Endothelial cell of umbilical vein (primary cell): ENCODE measurements around the gene CLIC4. TPM values are rescaled to one million over a fixed set of nuclear protein-coding genes. Genes with fewer than 3 reads are reported as not detected.
A peak's percentile ranks its signal among the peaks of the same experiment; 100 is the strongest.
"Not testable (repeated sequence)": the region's sequence is repeated elsewhere in the genome, so short reads cannot be mapped to it uniquely, and the experiment has no call there.

Experiments
- BruUV-seq: library from RNA; stranded (reverse); fragments of 400-500 nt; replicated peaks from 2 replicates; lab custom pipeline; 2021; lab: Mats Ljungman, UMichigan
- CTCF ChIA-PET: fragments of 300-600, 350-600 bp; sonication (Branson Sonifier 250); formaldehyde crosslinking; loops from one replicate; lab custom pipeline; 2021; ENCODE audit warnings: antibody characterized with exemption, inconsistent platforms; lab: Charles Lee
- POLR2A ChIA-PET: fragments of 300-600, 350-600 bp; sonication (Branson Sonifier 250); formaldehyde crosslinking; loops from one replicate; lab custom pipeline; 2021; ENCODE audit warnings: antibody characterized with exemption, inconsistent platforms; lab: Charles Lee
- DNase-seq: peaks from one replicate; pipeline ENCODE4 v3.0.0-alpha.2; 2011; ENCODE audit warnings: low read depth, low spot score
- FAIRE-seq: peaks from 2 replicates; lab custom pipeline; 2011; peaks lifted over from hg19 to GRCh38; lab: Jason Lieb, UNC
- H2AFZ ChIP-seq: 2 replicates; pipeline ENCODE4 v1.6.0; 2012; ENCODE audit warnings: low read depth, low read length, control low read depth, inconsistent platforms
- H3K27ac ChIP-seq: 2 replicates; pipeline ENCODE4 v1.5.1; 2011; ENCODE audit warnings: low read depth, mild to moderate bottlenecking, control low read depth, low read length, moderate library complexity; ENCODE audit not compliant: insufficient read depth
- H3K27me3 ChIP-seq, 2 experiments: 2 replicates each; pipeline versions ENCODE4 v1.6.0 to v1.6.1; 2011; ENCODE audit warnings: low read length in 2 of 2, mixed read lengths in 1 of 2; ENCODE audit not compliant: control insufficient read depth in 2 of 2, insufficient read depth in 2 of 2
- H3K36me3 ChIP-seq, 2 experiments: 2 replicates in 1 of 2; 3 replicates in 1 of 2; pipeline ENCODE4 v1.5.1; 2011; ENCODE audit warnings: low read length in 2 of 2, mild to moderate bottlenecking in 1 of 2, moderate library complexity in 1 of 2; ENCODE audit not compliant: control insufficient read depth in 2 of 2, insufficient read depth in 2 of 2; ENCODE audit errors: extremely low read depth in 1 of 2
- H3K4me1 ChIP-seq: 3 replicates; pipeline ENCODE4 v1.5.1; 2011; ENCODE audit warnings: mild to moderate bottlenecking, low read length; ENCODE audit not compliant: control insufficient read depth, insufficient read depth; ENCODE audit errors: extremely low read depth
- H3K4me2 ChIP-seq: 2 replicates; pipeline ENCODE4 v1.6.1; 2011; ENCODE audit warnings: low read length, control low read depth, mixed read lengths; ENCODE audit not compliant: insufficient read depth
- H3K4me3 ChIP-seq, 3 experiments: fragments of 200-600 bp in 1 of 3; sonication (generic), shearing (Covaris generic) in 1 of 3; replicated peaks in 1 of 3; 2 replicates each; pipeline ENCODE4 v1.5.1; 2011 to 2016; ENCODE audit warnings: control low read depth in 3 of 3, low read length in 3 of 3, mild to moderate bottlenecking in 2 of 3, inconsistent platforms in 1 of 3, low read depth in 1 of 3, moderate library complexity in 1 of 3; ENCODE audit not compliant: insufficient read depth in 1 of 3
- H3K79me2 ChIP-seq: 2 replicates; pipeline ENCODE4 v1.6.0; 2012; ENCODE audit warnings: low read length, inconsistent platforms; ENCODE audit not compliant: control insufficient read depth, insufficient read depth
- H3K9ac ChIP-seq: replicated peaks from 2 replicates; pipeline ENCODE3; 2011; ENCODE audit warnings: low read length, control low read depth; ENCODE audit not compliant: insufficient read depth; ENCODE audit errors: extremely low read depth
- H3K9me1 ChIP-seq: replicated peaks from 3 replicates; pipeline ENCODE4 v1.6.0; 2011; ENCODE audit warnings: mild to moderate bottlenecking, low read length; ENCODE audit not compliant: control insufficient read depth, insufficient read depth; ENCODE audit errors: extremely low read depth
- H3K9me3 ChIP-seq: replicated peaks from 2 replicates; pipeline ENCODE4 v1.5.1; 2012; ENCODE audit warnings: low read length, inconsistent platforms; ENCODE audit not compliant: control insufficient read depth, insufficient read depth
- H4K20me1 ChIP-seq: replicated peaks from 2 replicates; pipeline ENCODE3; 2011; ENCODE audit warnings: mild to moderate bottlenecking, low read length; ENCODE audit not compliant: control insufficient read depth, insufficient read depth; ENCODE audit errors: extremely low read depth
- FOS ChIP-seq: IDR thresholded peaks from 2 replicates; pipeline ENCODE4 v1.6.1; 2011; ENCODE audit warnings: mild to moderate bottlenecking, low read length, moderate library complexity, borderline replicate concordance; ENCODE audit not compliant: insufficient read depth
- GATA2 ChIP-seq: IDR thresholded peaks from 2 replicates; pipeline ENCODE4 v1.7.0; 2011; ENCODE audit warnings: low read depth, mild to moderate bottlenecking, moderate library complexity, mixed read lengths, low read length; ENCODE audit not compliant: insufficient read length, insufficient read depth
- JUN ChIP-seq: IDR thresholded peaks from 2 replicates; pipeline ENCODE4 v1.6.1; 2011; ENCODE audit warnings: borderline replicate concordance, low read depth; ENCODE audit not compliant: insufficient read length, insufficient read depth
- MYC ChIP-seq: IDR thresholded peaks from one replicate; pipeline ENCODE4 v1.6.1; 2011; ENCODE audit warnings: mild to moderate bottlenecking, low read depth, low read length
- POLR2AphosphoS5 ChIP-seq: IDR thresholded peaks from 2 replicates; pipeline ENCODE4 v1.6.1; 2012; ENCODE audit warnings: low read depth, mild to moderate bottlenecking, control low read depth, low read length, moderate library complexity; ENCODE audit not compliant: insufficient read depth
- dilution Hi-C: fragments of 300-500 bp; cut with MboI; formaldehyde crosslinking; loops from one replicate; pipeline ENCODE4 v1.15.0; 2019; ENCODE audit warnings: low sequenced_read_pairs; ENCODE audit not compliant: extremely low pct_ligation_motif_present
- intact Hi-C: fragments of 100-400 bp; cut with micrococcal nuclease; formaldehyde crosslinking; loops from one replicate; pipeline ENCODE4 v1.10.0; 2022
- polyA plus RNA-seq, 4 experiments: library from polyadenylated mRNA; depleted of rRNA in 3 of 4; stranded (reverse) in 3 of 4; unstranded in 1 of 4; fragments of >200 nt; gene quantifications; 2 replicates each; pipeline versions ENCODE4 v1.2.1 to v1.2.3, GENCODE V29; 2011 to 2012; ENCODE audit warnings: missing spikeins in 1 of 4
- total RNA-seq: library from RNA; stranded (reverse); gene quantifications from 2 replicates; pipeline ENCODE4 v1.2.3, GENCODE V29; 2021
- TF ChIP-seq, protein P1 (sequence below), 2 donors: IDR thresholded peaks; 1 replicate in 1 of 2; 2 replicates in 1 of 2; pipeline ENCODE4 v1.5.1; 2011; ENCODE audit warnings: low read length in 2 of 2, mild to moderate bottlenecking in 2 of 2, moderate library complexity in 2 of 2, control low read depth in 1 of 2, inconsistent platforms in 1 of 2, low read depth in 1 of 2; ENCODE audit not compliant: insufficient read depth in 1 of 2; ENCODE audit errors: extremely low read depth in 1 of 2

Gene CLIC4
- total and polyA plus RNA-seq, 2 donors (not counting 3 experiments of a cell fraction or from before 2014, with no cell fraction given): 97.5 to 330 TPM

DNA sequence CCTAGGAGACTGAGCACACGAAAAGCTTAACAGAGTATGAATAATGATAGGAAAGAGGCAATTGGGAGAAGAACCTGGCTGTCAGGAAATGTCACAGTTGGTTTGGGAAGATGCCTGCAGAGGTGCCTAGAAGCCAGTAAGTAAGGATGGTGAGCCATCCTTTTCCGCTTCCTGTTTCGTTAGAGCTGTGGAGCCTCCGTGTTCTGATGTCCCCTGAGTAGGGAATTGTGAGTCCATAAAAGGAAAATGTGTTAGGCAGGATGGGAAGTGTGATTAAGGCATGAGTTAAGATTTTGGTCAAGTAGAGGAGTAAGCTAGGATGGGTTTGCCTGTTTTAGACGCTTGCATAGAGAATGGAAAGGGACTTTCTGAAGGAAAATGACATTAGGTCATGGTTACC is 9.0 kb downstream of the CLIC4 start:
- no peak overlapping the region for H3K4me3 ChIP-seq
- intact Hi-C loops: loop anchor here (1.0 to 2.0 kb wide), 2 partner anchors 16 to 77 kb away; no protein-coding TSS in a partner anchor
- dilution Hi-C loops: no loop called here
- H4K20me1 ChIP-seq: peaks cover 11% of the 10 kb centered on the region
- H2AFZ ChIP-seq: no peak overlapping the region
- H3K9me1 ChIP-seq: no peaks in the 10 kb centered on the region
- ChIA-PET CTCF (interaction anchor here (1.0 to 4.4 kb wide), 10 partner anchors 9 to 81 kb away, joined by 3 to 29 read pairs (median 6); partner anchors contain the start of gene CLIC4), POLR2A (interaction anchor here (0.7 to 1.8 kb wide), 7 partner anchors 8 to 71 kb away, joined by 3 to 17 read pairs (median 4); partner anchors contain the start of gene CLIC4)
- BruUV-seq: no TSS peak
- H3K27ac ChIP-seq: peak overlapping the region; percentile 49
- peak; percentile 90 for FAIRE-seq
- no peaks in the 10 kb centered on the region for H3K27me3 ChIP-seq
- TF ChIP-seq MYC (no peak), POLR2AphosphoS5 (peak; percentile 74), FOS (peak; percentile 81), JUN (peak; percentile 46), GATA2 (peak; percentile 46)
- TF ChIP-seq, protein P1, sequence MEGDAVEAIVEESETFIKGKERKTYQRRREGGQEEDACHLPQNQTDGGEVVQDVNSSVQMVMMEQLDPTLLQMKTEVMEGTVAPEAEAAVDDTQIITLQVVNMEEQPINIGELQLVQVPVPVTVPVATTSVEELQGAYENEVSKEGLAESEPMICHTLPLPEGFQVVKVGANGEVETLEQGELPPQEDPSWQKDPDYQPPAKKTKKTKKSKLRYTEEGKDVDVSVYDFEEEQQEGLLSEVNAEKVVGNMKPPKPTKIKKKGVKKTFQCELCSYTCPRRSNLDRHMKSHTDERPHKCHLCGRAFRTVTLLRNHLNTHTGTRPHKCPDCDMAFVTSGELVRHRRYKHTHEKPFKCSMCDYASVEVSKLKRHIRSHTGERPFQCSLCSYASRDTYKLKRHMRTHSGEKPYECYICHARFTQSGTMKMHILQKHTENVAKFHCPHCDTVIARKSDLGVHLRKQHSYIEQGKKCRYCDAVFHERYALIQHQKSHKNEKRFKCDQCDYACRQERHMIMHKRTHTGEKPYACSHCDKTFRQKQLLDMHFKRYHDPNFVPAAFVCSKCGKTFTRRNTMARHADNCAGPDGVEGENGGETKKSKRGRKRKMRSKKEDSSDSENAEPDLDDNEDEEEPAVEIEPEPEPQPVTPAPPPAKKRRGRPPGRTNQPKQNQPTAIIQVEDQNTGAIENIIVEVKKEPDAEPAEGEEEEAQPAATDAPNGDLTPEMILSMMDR (IDR thresholded peaks at IDR 0.05; ENCODE audit: extremely low read depth in 1 of 2, insufficient read depth in 1 of 2, low read depth in 1 of 2, low read length in 2 of 2): no peak
- peaks cover 93% of the 10 kb centered on the region for H3K79me2 ChIP-seq
- peaks cover 0 to 2% of the 10 kb centered on the region in 2 experiments for H3K36me3 ChIP-seq
- H3K4me2 ChIP-seq: peak overlapping the region; percentile 63
- no peaks in the 10 kb centered on the region for H3K9me3 ChIP-seq
- peak; percentile 85 for DNase-seq
- H3K4me1 ChIP-seq: peaks cover 35% of the 10 kb centered on the region
- no peak overlapping the region for H3K9ac ChIP-seq

DNA sequence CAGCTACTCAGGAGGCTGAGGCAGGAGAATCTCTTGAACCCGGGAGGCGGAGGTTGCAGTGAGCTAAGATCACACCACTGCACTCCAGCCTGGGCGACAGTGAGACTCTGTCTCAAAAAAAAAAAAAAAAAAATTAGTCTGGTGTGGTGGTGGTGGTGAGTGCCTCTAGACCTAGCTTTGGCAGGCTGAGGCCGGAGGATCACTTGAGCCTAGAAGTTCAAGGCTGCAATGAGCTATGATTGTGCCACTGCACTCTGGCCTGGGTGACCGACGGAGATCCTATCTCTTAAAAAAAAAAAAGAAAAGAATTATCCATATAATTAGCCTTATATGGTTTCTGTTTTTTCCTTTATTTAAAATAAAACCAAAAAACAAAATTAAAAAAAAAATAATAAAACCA is 10.1 kb downstream of the CLIC4 start:
- H3K4me2 ChIP-seq, BruUV-seq, H3K4me3 ChIP-seq, DNase-seq, H3K27me3 ChIP-seq, H3K9me1 ChIP-seq, dilution Hi-C loops, FAIRE-seq, H3K9ac ChIP-seq, H3K9me3 ChIP-seq, H2AFZ ChIP-seq, H3K36me3 ChIP-seq, H3K27ac ChIP-seq: not testable (repeated sequence)
- ChIA-PET POLR2A (interaction anchor here (1.7 to 1.8 kb wide), 2 partner anchors 10 to 51 kb away, joined by 11 to 17 read pairs; partner anchors contain the start of gene CLIC4), CTCF (interaction anchor here (1.9 to 4.4 kb wide), 5 partner anchors 10 to 80 kb away, joined by 4 to 29 read pairs (median 10); no protein-coding TSS in a partner anchor)
- H4K20me1 ChIP-seq: peaks cover 11% of the 10 kb centered on the region
- intact Hi-C loops: loop anchor here (2.0 kb wide), 1 partner anchor 75 kb away; no protein-coding TSS in a partner anchor
- peaks cover 93% of the 10 kb centered on the region for H3K79me2 ChIP-seq
- peaks cover 38% of the 10 kb centered on the region for H3K4me1 ChIP-seq
